PFSK-1 (cell line): ENCODE measurements around the gene ZNF609.

Experiments used
- FOXP2 ChIP-seq: optimal IDR thresholded peaks from 2 replicates; pipeline ENCODE3; 2011; ENCODE audit warnings: borderline replicate concordance, control low read depth, inconsistent platforms; ENCODE audit not compliant: insufficient read depth; ENCODE audit errors: extremely low read length, extremely low read depth
- POLR2AphosphoS5 ChIP-seq: IDR thresholded peaks from 2 replicates; pipeline ENCODE4 v1.6.1; 2012; ENCODE audit warnings: low read depth, mild to moderate bottlenecking, control low read depth, low read length, moderate library complexity
- REST ChIP-seq, 2 experiments: IDR thresholded peaks; 2 replicates each; pipeline versions ENCODE4 v1.6.1 to v1.8.0; 2011 to 2012; ENCODE audit warnings: low read depth in 2 of 2, low read length in 2 of 2, control low read depth in 1 of 2, inconsistent platforms in 1 of 2, mild to moderate bottlenecking in 1 of 2, moderate library complexity in 1 of 2; ENCODE audit not compliant: insufficient read depth in 1 of 2
- SIN3A ChIP-seq: IDR thresholded peaks from 2 replicates; pipeline ENCODE4 v1.6.1; 2012; ENCODE audit warnings: mild to moderate bottlenecking, low read length, moderate library complexity, borderline replicate concordance; ENCODE audit not compliant: insufficient read depth
- TAF1 ChIP-seq: IDR thresholded peaks from 2 replicates; pipeline ENCODE4 v1.6.1; 2012; ENCODE audit warnings: low read length, control low read depth, borderline replicate concordance; ENCODE audit not compliant: insufficient read depth

Gene ZNF609

GRCh38 chr15:64710676-64711428 is 250.5 kb downstream of the ZNF609 start:
- TF ChIP-seq FOXP2 (no peak), SIN3A (no peak), TAF1 (no peak), REST (IDR thresholded peaks at IDR 0.05; ENCODE audit: insufficient read depth in 1 of 2, low read depth in 2 of 2, low read length in 2 of 2) (no peak)

- no peak for TF ChIP-seq FOXP2
- TF ChIP-seq REST (IDR thresholded peaks at IDR 0.05; ENCODE audit: insufficient read depth in 1 of 2, low read depth in 2 of 2, low read length in 2 of 2): no peak
- no peak for TF ChIP-seq POLR2AphosphoS5
- no peak for TF ChIP-seq SIN3A
- no peak for TF ChIP-seq TAF1
These were observed 252.0 kb downstream of the ZNF609 start for GRCh38 chr15:64712353-64712752.

DNA sequence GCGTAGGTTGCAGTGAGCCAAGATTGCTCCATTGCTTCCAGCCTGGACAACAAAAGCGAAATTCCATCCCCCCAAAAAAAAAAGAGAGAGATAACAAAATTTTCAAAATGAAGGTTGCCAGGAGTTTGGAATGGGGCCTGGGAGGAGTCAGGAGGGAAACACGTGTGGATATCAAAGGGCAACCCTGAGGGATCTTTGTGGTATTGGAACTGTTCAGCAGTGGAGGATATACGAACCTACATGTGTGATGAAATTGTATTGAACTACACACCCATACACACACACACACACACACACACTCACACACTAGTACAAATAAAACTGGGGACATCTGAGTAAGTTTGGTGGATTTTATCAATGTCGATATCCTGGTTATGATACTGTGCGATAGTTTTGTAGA is 253.2 kb downstream of the ZNF609 start:
- no peak for TF ChIP-seq FOXP2
- TF ChIP-seq REST (IDR thresholded peaks at IDR 0.05; ENCODE audit: insufficient read depth in 1 of 2, low read depth in 2 of 2, low read length in 2 of 2): no peak
- TF ChIP-seq TAF1: no peak
- no peak for TF ChIP-seq SIN3A
- TF ChIP-seq POLR2AphosphoS5: no peak

DNA sequence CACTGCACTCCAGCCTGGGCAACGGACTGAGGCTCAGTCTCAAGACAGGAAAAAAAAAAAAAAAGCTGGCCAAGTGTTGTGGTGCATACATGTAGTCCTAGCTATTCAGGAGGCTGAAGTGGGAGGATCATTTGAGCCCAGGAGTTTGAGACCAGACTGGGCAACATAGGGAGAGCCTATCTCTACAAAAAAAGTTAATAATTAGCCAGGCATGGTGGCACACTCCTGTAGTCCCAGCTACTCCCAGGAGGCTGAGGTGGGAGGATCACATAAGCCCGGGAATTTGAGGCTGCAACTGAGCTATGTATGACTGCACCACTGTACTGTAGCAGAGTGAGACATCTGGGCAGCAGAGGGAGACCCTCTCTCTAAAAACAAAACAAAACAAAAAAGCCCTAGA is 256.1 kb downstream of the ZNF609 start:
- TF ChIP-seq FOXP2 (no peak), REST (IDR thresholded peaks at IDR 0.05; ENCODE audit: insufficient read depth in 1 of 2, low read depth in 2 of 2, low read length in 2 of 2) (no peak), SIN3A (no peak), POLR2AphosphoS5 (no peak), TAF1 (no peak)

- no peak for TF ChIP-seq POLR2AphosphoS5
- TF ChIP-seq FOXP2: no peak
- TF ChIP-seq TAF1: no peak
- TF ChIP-seq SIN3A: no peak
- no peak for TF ChIP-seq REST (IDR thresholded peaks at IDR 0.05; ENCODE audit: insufficient read depth in 1 of 2, low read depth in 2 of 2, low read length in 2 of 2)
These were observed 256.8 kb downstream of the ZNF609 start for GRCh38 chr15:64717130-64717529.
